ENCODE data around the gene EYS. TPM values are rescaled to one million over a fixed set of nuclear protein-coding genes. Genes with fewer than 3 reads are reported as not detected.

The EYS gene
- total and polyA plus RNA-seq, 2 of the 13 experiments (the other 11 are each of a cell fraction or from before 2014, with no cell fraction given), result 0.04 to 0.07 TPM

- ChIA-PET CTCF (ENCODE audit: low intra/inter-chr PET ratio, low total read pairs) (no interaction called here), POLR2A (no interaction called here)
- DNase-seq (ENCODE audit: low spot score) (no peak), FAIRE-seq (no peak), ATAC-seq (no peak)
- Histone ChIP-seq H3K9ac (ENCODE audit: insufficient read depth, low read depth, low read length) (no peak overlapping the region), H3K4me1 (ENCODE audit: insufficient read depth, low read length) (no peaks in the 10 kb centered on the region), H3K79me2 (ENCODE audit: insufficient read depth, low read length) (no peaks in the 10 kb centered on the region), H3K9me3 (ENCODE audit: low read length) (no peaks in the 10 kb centered on the region), H3K4me2 (ENCODE audit: low read depth, low read length) (no peak overlapping the region), H3K4me3 (replicated peaks in 1 of 3; ENCODE audit: insufficient read depth in 1 of 3, low read depth in 2 of 3, low read length in 3 of 3) (no peak overlapping the region), H2AFZ (ENCODE audit: low read length) (no peak overlapping the region), H3K27me3 (ENCODE audit: control insufficient read depth in 1 of 2, insufficient read depth in 2 of 2, low read length in 2 of 2) (no peaks in the 10 kb centered on the region), H4K20me1 (ENCODE audit: insufficient read depth, low read length) (no peaks in the 10 kb centered on the region), H3K27ac (ENCODE audit: extremely low read length, insufficient read depth, low read length) (no peak overlapping the region), H3K36me3 (replicated peaks in 1 of 2; ENCODE audit: control insufficient read depth in 1 of 2, insufficient read depth in 2 of 2, low read length in 2 of 2) (no peaks in the 10 kb centered on the region)
- in situ Hi-C loops (cut with HindIII; ENCODE audit: extremely low pct_ligation_motif_present, low pct_unique_long_range_greater_than_20kb) (no loop called here), intact Hi-C loops (cut with micrococcal nuclease; ENCODE audit: unreplicated experiment) (loop anchor here (1.0 to 5.0 kb wide), 2 partner anchors 264 to 451 kb away; no protein-coding TSS in a partner anchor)
- no TSS peak for BruUV-seq (replicated peaks)
- WGBS (ENCODE audit: low lambda C conversion rate), result 39% methylated on average over 4 of the region's 4 CpGs
- TF ChIP-seq ZNF101 (CRISPR knock-in tag; IDR thresholded peaks at IDR 0.05; ENCODE audit: borderline replicate concordance, low read depth) (no peak), CREB1 (IDR thresholded peaks at IDR 0.05) (peak; percentile 51; the same call in 1 of the 2 replicates), CREB1 (CRISPR knock-in tag; IDR thresholded peaks at IDR 0.05) (no peak), ATF7 (IDR thresholded peaks at IDR 0.05) (peak; percentile 90), ATF7 (CRISPR knock-in tag; IDR thresholded peaks at IDR 0.05) (no peak), KAT7 (CRISPR knock-in tag; IDR thresholded peaks at IDR 0.05; ENCODE audit: borderline replicate concordance) (no peak), ERF (CRISPR knock-in tag; IDR thresholded peaks at IDR 0.05) (no peak)
Observed at GRCh38 chr6:64733433-64733832, 973.6 kb downstream of the EYS start.

- intact Hi-C loops (cut with micrococcal nuclease; ENCODE audit: unreplicated experiment), result loop anchor here (1.0 to 5.0 kb wide), 2 partner anchors 264 to 451 kb away; no protein-coding TSS in a partner anchor
- Histone ChIP-seq H2AFZ (ENCODE audit: low read length) (no peak overlapping the region), H3K79me2 (ENCODE audit: insufficient read depth, low read length) (no peaks in the 10 kb centered on the region), H4K20me1 (ENCODE audit: insufficient read depth, low read length) (no peaks in the 10 kb centered on the region), H3K27ac (ENCODE audit: extremely low read length, insufficient read depth, low read length) (no peak overlapping the region), H3K9ac (ENCODE audit: insufficient read depth, low read depth, low read length) (no peak overlapping the region), H3K4me3 (replicated peaks in 1 of 3; ENCODE audit: insufficient read depth in 1 of 3, low read depth in 2 of 3, low read length in 3 of 3) (no peak overlapping the region), H3K36me3 (replicated peaks in 1 of 2; ENCODE audit: control insufficient read depth in 1 of 2, insufficient read depth in 2 of 2, low read length in 2 of 2) (no peaks in the 10 kb centered on the region), H3K4me2 (ENCODE audit: low read depth, low read length) (no peak overlapping the region), H3K4me1 (ENCODE audit: insufficient read depth, low read length) (no peaks in the 10 kb centered on the region), H3K9me3 (ENCODE audit: low read length) (no peaks in the 10 kb centered on the region), H3K27me3 (ENCODE audit: control insufficient read depth in 1 of 2, insufficient read depth in 2 of 2, low read length in 2 of 2) (no peaks in the 10 kb centered on the region)
- TF ChIP-seq STAG1 (CRISPR knock-in tag; IDR thresholded peaks at IDR 0.05), result peak; percentile 59
- no peak for TF ChIP-seq ZFP36 (IDR thresholded peaks at IDR 0.05; ENCODE audit: borderline replicate concordance, low read depth, low read length, partially characterized antibody)
- TF ChIP-seq CTCF (CRISPR knock-in tag; IDR thresholded peaks at IDR 0.05), result peak; percentile 41; the same call in 1 of the 2 replicates
- in situ Hi-C loops (cut with HindIII; ENCODE audit: extremely low pct_ligation_motif_present, low pct_unique_long_range_greater_than_20kb), result no loop called here
- peak; percentile 77 for ATAC-seq
- ChIA-PET CTCF (ENCODE audit: low intra/inter-chr PET ratio, low total read pairs) (no interaction called here), POLR2A (no interaction called here)
- no peak for FAIRE-seq
- DNase-seq (ENCODE audit: low spot score), result peak; percentile 9
- BruUV-seq (replicated peaks), result no TSS peak
Observed at GRCh38 chr6:64732888-64733287, 974.1 kb downstream of the EYS start.

All from HepG2 (cell line).